Keratinocyte (primary cell): ENCODE measurements around the gene C19orf25. TPM values are rescaled to one million over a fixed set of nuclear protein-coding genes. Genes with fewer than 3 reads are reported as not detected.

Experiments
- DNase-seq: peaks from one replicate; pipeline ENCODE4 v3.0.0-alpha.2; 2011; ENCODE audit warnings: low read depth, missing footprints, low spot score
- FAIRE-seq: peaks from 2 replicates; lab custom pipeline; 2011; peaks lifted over from hg19 to GRCh38; lab: Jason Lieb, UNC
- H2AFZ ChIP-seq: 2 replicates; pipeline ENCODE4 v1.6.0; 2012; ENCODE audit warnings: low read length, control low read depth, inconsistent platforms; ENCODE audit not compliant: control insufficient read depth
- H3K27ac ChIP-seq: 2 replicates; pipeline ENCODE4 v1.5.1; 2011; ENCODE audit warnings: low read length; ENCODE audit not compliant: control insufficient read depth, insufficient read depth
- H3K27me3 ChIP-seq: 3 replicates; pipeline ENCODE4 v1.6.0; 2011; ENCODE audit warnings: low read length; ENCODE audit not compliant: control insufficient read depth, insufficient read depth; ENCODE audit errors: extremely low read depth
- H3K36me3 ChIP-seq, 2 experiments: 2 replicates in 1 of 2; 3 replicates in 1 of 2; pipeline ENCODE4 v1.5.1; 2011; ENCODE audit warnings: low read length in 2 of 2, mild to moderate bottlenecking in 1 of 2; ENCODE audit not compliant: control insufficient read depth in 2 of 2, insufficient read depth in 2 of 2; ENCODE audit errors: extremely low read depth in 1 of 2
- H3K4me1 ChIP-seq: 3 replicates; pipeline ENCODE4 v1.5.1; 2011; ENCODE audit warnings: low read length; ENCODE audit not compliant: control insufficient read depth, insufficient read depth; ENCODE audit errors: extremely low read depth
- H3K4me2 ChIP-seq: 3 replicates; pipeline ENCODE4 v1.6.0; 2011; ENCODE audit warnings: low read depth, low read length; ENCODE audit not compliant: control insufficient read depth, insufficient read depth; ENCODE audit errors: extremely low read depth
- H3K4me3 ChIP-seq, 3 experiments: fragments of 200-600 bp in 1 of 3; sonication (generic) in 1 of 3; 2 replicates in 2 of 3; 3 replicates in 1 of 3; pipeline ENCODE4 v1.5.1; 2011 to 2016; ENCODE audit warnings: low read length in 3 of 3, mild to moderate bottlenecking in 3 of 3, control low read depth in 2 of 3, inconsistent platforms in 1 of 3, low read depth in 1 of 3, mixed read lengths in 1 of 3, mixed run types in 1 of 3, moderate library complexity in 1 of 3; ENCODE audit not compliant: control insufficient read depth in 2 of 3, insufficient read depth in 2 of 3; ENCODE audit errors: extremely low read depth in 1 of 3
- H3K79me2 ChIP-seq: 2 replicates; pipeline ENCODE4 v1.6.0; 2012; ENCODE audit warnings: low read length; ENCODE audit not compliant: control insufficient read depth, insufficient read depth
- H3K9ac ChIP-seq: 3 replicates; pipeline ENCODE4 v1.6.0; 2011; ENCODE audit warnings: low read length; ENCODE audit not compliant: control insufficient read depth, insufficient read depth; ENCODE audit errors: extremely low read depth
- H3K9me1 ChIP-seq: 3 replicates; pipeline ENCODE4 v1.6.0; 2011; ENCODE audit warnings: low read length; ENCODE audit not compliant: control insufficient read depth, insufficient read depth; ENCODE audit errors: extremely low read depth
- H3K9me3 ChIP-seq: 2 replicates; pipeline ENCODE4 v1.5.1; 2012; ENCODE audit warnings: low read depth, low read length; ENCODE audit not compliant: control insufficient read depth
- H4K20me1 ChIP-seq: 3 replicates; pipeline ENCODE4 v1.6.0; 2011; ENCODE audit warnings: low read length; ENCODE audit not compliant: control insufficient read depth, insufficient read depth; ENCODE audit errors: extremely low read depth
- EZH2 ChIP-seq: IDR thresholded peaks from one replicate; pipeline ENCODE4 v1.6.1; 2012; ENCODE audit warnings: inconsistent platforms, mild to moderate bottlenecking, low read length, moderate library complexity
- dilution Hi-C: fragments of 300-500 bp; cut with MboI; formaldehyde crosslinking; loops from one replicate; pipeline ENCODE4 v1.7.0; 2020; ENCODE audit warnings: low sequenced_read_pairs; ENCODE audit not compliant: extremely low pct_ligation_motif_present
- polyA plus RNA-seq, 5 experiments: library from polyadenylated mRNA; depleted of rRNA in 3 of 5; stranded (reverse) in 3 of 5; stranded (forward) in 1 of 5; unstranded in 1 of 5; fragments of >200 nt; gene quantifications; 1 replicate in 1 of 5; 2 replicates in 3 of 5; 3 replicates in 1 of 5; pipeline versions ENCODE4 v1.2.1 to v1.2.3, GENCODE V29; 2011 to 2012; ENCODE audit warnings: missing spikeins in 2 of 5, low read depth in 1 of 5, low replicate concordance in 1 of 5
- TF ChIP-seq, protein P1 (sequence below), 3 experiments: IDR thresholded peaks in 1 of 3; conservative IDR thresholded peaks in 1 of 3; optimal IDR thresholded peaks in 1 of 3; 2 replicates in 2 of 3; 3 replicates in 1 of 3; pipeline versions ENCODE3 to v1.5.1; 2011; ENCODE audit warnings: low read length in 3 of 3, mild to moderate bottlenecking in 3 of 3, moderate library complexity in 2 of 3, control low read depth in 1 of 3, inconsistent platforms in 1 of 3; ENCODE audit not compliant: insufficient read depth in 2 of 3; ENCODE audit errors: extremely low read depth in 1 of 3

Gene C19orf25
- polyA plus RNA-seq, 1 donor (not counting 4 experiments of a cell fraction or from before 2014, with no cell fraction given), result 11.2 TPM

DNA sequence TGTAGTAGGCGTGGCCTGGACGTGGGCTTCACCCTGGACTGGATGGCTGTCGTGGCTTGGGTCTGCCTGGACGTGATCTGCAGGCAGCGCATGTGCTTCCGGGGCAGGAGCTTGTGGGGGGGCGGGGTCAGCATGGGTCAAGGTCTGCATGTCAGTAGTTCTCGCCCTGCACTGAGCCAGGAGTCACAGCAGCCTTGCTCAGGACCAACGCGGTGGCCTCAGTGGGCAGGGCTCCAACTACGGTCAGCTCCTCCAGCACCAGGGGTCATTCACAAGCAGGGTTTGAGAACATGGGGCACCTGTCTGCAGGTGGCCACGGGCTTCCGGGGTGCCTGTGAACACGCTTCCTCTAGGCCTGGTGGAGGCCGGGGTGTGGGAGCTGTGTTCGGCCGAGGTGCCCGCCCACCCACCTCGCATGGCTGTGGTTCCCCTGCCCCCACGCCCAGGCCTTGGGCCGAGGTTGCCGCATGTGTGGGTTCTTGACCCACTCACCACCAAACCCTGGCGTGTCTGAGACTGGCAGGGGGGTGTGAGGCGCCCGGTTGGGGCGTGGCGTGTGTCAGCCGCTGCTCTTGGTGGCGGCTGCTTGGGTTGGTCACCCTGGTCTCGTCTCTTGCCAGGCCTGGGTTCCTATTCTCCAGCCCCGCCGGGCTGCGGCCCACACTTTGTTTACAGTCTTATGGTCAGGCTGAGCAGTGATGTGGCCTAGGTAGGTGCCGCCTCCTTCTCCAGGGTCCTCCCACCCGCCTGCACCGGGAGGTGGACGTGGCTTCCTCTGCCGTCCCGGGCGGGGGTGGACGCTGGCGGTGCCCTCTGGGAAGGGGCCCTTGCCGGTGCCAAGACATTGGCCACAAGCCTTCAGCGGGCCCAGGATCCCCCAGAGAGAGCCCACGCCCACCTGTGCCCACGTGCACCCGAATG, 45.6 kb downstream of the C19orf25 start:
- H3K9ac ChIP-seq, result no peak overlapping the region
- H3K9me3 ChIP-seq, result no peaks in the 10 kb centered on the region
- H2AFZ ChIP-seq, result no peak overlapping the region
- dilution Hi-C loops, result no loop called here
- no peaks in the 10 kb centered on the region for H3K9me1 ChIP-seq
- no peaks in the 10 kb centered on the region for H3K4me1 ChIP-seq
- DNase-seq (no peak), FAIRE-seq (no peak)
- H3K27me3 ChIP-seq, result no peaks in the 10 kb centered on the region
- no peak overlapping the region for H3K27ac ChIP-seq
- H3K4me2 ChIP-seq, result no peak overlapping the region
- H3K36me3 ChIP-seq, result peaks cover 32 to 38% of the 10 kb centered on the region in 2 experiments
- TF ChIP-seq, protein P1, sequence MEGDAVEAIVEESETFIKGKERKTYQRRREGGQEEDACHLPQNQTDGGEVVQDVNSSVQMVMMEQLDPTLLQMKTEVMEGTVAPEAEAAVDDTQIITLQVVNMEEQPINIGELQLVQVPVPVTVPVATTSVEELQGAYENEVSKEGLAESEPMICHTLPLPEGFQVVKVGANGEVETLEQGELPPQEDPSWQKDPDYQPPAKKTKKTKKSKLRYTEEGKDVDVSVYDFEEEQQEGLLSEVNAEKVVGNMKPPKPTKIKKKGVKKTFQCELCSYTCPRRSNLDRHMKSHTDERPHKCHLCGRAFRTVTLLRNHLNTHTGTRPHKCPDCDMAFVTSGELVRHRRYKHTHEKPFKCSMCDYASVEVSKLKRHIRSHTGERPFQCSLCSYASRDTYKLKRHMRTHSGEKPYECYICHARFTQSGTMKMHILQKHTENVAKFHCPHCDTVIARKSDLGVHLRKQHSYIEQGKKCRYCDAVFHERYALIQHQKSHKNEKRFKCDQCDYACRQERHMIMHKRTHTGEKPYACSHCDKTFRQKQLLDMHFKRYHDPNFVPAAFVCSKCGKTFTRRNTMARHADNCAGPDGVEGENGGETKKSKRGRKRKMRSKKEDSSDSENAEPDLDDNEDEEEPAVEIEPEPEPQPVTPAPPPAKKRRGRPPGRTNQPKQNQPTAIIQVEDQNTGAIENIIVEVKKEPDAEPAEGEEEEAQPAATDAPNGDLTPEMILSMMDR (optimal IDR thresholded peaks at IDR 0.05 in 1 of 3, IDR thresholded peaks at IDR 0.05 in 1 of 3, conservative IDR thresholded peaks at IDR 0.05 in 1 of 3; ENCODE audit: extremely low read depth in 1 of 3, insufficient read depth in 2 of 3, low read length in 3 of 3), result no peak
- H4K20me1 ChIP-seq, result no peaks in the 10 kb centered on the region
- no peak overlapping the region for H3K4me3 ChIP-seq
- H3K79me2 ChIP-seq, result peaks cover 21% of the 10 kb centered on the region

DNA sequence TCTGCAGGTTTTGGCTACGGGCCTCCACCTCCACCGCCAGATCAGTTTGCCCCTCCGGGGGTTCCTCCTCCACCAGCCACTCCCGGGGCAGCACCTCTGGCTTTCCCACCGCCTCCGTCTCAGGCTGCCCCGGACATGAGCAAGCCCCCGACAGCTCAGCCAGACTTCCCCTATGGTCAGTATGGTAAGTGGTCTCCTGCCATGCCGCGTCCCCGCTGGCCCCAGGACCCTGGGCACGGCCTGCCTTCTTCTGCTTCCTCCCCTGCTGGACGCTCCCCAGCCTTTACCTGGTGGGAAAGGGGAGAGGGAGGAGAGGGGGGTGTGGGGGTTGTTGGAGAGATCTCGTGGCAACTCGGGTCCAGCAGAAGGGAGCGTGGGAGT, 46.5 kb downstream of the C19orf25 start:
- Histone ChIP-seq H3K79me2 (peaks cover 22% of the 10 kb centered on the region), H3K4me1 (no peaks in the 10 kb centered on the region), H3K4me2 (no peak overlapping the region), H3K9ac (no peak overlapping the region), H3K36me3 (peaks cover 35 to 45% of the 10 kb centered on the region in 2 experiments), H4K20me1 (no peaks in the 10 kb centered on the region), H3K9me1 (no peaks in the 10 kb centered on the region), H3K27ac (no peak overlapping the region), H3K4me3 (no peak overlapping the region), H3K9me3 (no peaks in the 10 kb centered on the region), H3K27me3 (no peaks in the 10 kb centered on the region), H2AFZ (no peak overlapping the region)
- FAIRE-seq (no peak), DNase-seq (no peak)
- TF ChIP-seq, protein P1 (optimal IDR thresholded peaks at IDR 0.05 in 1 of 3, IDR thresholded peaks at IDR 0.05 in 1 of 3, conservative IDR thresholded peaks at IDR 0.05 in 1 of 3; ENCODE audit: extremely low read depth in 1 of 3, insufficient read depth in 2 of 3, low read length in 3 of 3), result no peak
- no peak for TF ChIP-seq EZH2
- dilution Hi-C loops, result no loop called here
